ENCODE data around the gene ELAC2.

DNA sequence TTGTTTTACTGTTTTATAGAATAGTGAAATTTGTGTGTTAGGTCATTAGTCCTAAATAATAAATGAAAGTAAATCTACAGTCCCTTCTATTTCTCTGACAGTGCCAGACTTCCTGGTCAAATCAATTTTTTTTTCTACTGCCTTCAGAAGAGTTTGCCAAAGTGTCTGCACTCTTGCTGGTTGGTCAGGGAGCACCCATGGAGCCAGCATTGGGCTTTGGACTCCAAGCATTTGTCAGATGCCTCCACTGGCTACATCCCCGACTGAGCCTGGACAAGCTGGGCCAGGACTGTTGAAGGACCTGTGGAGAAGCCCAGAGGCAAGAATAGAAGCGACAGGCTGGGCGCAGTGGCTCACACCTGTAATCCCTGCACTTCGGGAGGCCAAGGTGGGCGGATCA, 53.7 kb downstream of the ELAC2 start:
- TF ChIP-seq POLR2A (IDR thresholded peaks at IDR 0.05): no peak
- no peak for TF ChIP-seq CTCF (IDR thresholded peaks at IDR 0.05)
